ENCODE results near the gene CLUH.
"Not testable (repeated sequence)": the region's sequence is repeated elsewhere in the genome, so short reads cannot be mapped to it uniquely, and the experiment has no call there.

CLUH gene

DNA sequence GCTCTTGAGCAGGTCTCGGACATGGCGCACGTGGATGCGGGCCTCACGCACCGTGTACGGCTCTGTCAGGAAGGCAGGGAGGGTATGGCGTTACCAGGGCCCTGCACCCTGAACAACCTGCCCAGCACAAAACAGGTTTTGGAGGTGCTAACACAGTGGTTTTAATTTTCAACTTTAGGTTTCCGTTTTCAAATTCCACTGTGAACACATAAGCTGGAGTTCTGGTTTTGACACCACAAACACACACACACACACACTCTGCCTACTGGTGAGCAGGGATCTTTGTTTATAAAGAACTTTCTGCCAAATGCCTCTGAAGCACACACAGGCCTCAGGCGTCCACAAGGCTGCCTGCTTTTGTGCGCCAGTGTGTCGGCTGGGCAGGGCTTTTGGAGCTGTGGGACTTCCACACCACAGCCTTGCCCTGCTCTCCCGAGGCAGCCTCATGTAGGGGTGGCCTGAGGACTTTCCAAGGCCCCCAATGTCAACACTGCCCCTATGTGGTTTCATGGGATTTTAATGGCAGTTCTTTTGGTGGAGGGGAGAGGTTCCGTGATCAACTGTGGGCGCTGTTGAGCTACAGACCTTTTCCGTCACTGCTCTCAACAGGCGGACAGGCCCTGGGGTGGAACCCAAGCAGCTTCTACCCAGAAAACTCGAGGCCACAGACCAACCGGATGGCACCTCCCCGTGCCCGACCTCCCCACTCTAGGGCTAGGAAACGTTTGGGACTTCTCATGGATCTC, 9.4 kb downstream of the CLUH start:
- no peak for DNase-seq (ENCODE audit: low read depth)

DNA sequence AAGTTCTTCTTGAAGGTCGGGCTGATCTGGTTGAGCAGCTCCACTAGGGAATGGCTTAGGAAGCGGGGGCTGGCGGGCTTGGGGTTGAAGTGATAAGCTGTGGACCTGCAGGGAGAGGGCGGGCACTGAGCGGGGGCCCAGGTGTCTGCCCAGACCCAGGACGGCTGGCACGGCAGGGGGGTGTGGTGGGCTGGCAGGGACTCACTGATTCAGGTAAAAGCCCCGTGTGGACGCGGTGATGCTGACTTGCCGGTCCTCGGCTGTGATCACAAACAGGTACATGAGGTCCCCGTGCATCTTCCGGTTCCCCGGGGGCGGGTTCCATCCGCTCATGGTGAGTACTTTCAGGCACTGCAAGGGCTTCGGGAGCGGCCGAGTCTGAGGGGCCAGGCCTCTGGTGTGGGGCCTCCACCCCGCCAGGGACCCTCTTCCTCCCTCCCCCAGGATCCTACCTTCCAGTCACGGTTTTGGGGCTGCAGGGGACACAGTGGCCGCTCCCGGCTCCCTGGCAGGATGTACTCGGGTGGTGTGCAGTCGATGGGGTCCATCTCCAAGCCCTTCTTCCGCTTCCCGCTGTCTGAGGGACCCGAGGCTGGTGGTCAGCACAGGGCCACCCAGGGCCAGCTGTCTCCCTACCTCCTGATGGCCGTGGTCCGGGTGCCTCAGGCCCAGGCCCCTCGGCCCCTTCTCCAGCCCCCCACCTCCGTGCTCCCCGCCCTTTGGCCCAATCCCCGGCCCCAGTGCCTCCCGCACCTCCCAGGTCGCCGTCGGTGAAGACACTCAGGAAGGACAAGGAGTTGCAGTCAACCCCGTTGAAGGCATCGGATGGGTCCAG, 10.2 kb downstream of the CLUH start:
- no peak for DNase-seq (ENCODE audit: low read depth)

DNA sequence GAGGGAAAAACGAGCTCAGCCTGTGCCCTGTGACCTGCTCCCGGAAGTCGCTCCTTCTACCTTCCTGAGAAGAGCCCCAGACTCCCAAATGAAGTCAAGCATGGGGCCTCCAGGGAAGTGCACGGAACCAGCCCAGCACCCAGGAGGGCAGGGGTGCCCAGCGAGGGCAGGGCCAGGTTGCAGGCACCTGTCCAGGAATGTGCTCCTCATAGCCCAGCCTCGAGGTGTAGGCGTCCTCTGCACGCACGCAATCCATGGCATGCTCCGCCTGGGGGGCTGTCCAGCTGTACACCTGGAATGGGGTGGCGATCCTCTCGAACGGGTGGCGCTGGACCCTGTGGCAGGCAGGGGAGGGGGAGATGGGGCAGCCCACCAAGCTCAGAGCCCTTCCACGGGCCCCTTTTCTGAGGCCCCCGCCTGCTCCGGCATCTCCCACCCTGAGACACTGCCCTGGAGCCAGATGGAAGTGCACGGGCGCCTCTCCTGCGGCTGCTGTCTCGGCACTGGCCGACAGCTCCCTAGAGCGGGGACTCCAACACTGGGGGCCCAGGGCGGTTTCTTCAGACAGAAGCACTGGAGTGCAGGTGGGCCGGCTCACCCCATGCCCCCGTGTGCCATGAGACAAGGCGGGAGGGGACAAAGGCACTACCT, 10.9 kb downstream of the CLUH start:
- no peak for DNase-seq (ENCODE audit: low read depth)

DNA sequence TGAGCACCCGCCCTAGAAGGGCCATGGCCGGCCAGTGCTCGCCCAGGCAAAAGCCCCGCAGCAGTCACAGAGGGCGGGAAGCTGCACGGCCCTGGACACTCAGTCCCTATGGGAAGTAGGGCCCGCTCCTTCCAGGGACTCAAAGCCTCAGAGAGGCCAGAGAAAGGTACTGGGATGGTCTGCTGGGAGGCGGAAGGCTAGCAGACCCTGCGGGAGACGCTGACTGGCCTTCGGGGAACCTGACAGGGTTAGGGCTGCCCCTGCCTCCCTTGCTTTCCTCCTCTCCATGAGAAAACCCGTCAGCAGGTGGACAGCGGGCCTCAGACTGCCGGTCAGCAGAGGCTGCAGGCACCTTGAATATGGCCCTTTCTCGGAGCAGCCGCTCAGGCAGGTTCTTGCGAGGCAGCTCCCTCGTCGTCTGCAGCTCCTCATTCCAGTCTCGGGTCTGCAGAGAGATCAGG, 11.5 kb downstream of the CLUH start:
- no peak for DNase-seq (ENCODE audit: low read depth)

DNA sequence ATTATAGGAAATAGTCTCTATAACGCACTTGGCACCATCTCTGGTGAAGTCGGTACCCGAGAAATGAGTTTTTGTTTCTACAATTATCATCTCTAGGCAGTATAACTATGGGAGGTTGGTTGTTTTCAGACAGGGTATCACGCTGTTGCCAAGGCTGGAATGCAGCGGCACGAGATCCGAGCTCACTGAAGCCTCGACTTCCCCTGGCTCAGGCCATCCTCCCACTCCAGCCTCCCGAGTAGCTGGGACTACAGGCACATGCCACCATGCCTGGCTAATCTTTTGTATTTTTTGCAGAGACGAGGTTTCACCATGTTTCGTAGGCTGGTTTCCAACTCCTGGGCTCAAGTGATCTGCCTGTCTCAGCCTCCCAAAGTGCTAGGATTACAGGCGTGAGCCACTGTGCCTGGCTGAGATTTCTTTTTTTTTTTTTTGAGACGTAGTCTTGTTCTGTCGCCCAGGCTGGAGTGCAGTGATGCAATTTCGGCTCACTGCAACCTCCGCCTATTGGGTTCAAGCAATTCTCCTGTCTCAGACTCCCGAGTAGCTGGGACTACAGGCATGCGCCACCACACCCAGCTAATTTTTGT, 12.3 kb downstream of the CLUH start:
- DNase-seq (ENCODE audit: low read depth) = not testable (repeated sequence)

DNA sequence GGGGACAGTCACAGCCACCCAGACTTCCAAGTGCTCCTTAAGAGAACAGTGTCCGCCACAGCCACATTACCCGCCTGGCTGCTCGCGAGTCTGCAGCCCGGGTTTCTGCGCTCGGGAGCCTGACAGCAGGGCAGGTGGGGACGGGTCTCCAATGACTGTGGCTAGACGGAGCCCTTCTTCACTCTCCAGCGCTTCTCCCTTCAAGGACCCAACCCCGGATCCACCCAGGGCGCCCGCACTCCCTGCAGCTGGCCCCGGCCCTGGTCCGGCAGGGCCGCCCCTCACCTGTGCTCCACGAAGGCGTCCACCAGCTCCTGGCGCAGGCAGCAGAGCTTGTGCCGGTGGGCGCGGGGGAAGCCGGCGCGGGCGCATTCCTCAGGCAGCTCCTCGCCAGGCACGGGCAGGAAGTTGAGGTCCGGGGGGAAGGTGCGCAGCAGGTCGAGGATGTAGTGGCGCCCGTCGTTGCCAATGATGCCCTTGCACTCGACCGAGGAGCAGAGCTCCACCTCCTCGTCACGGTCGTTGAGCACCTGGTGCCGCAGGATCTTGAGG, 13.9 kb downstream of the CLUH start:
- no peak for DNase-seq (ENCODE audit: low read depth)

DNA sequence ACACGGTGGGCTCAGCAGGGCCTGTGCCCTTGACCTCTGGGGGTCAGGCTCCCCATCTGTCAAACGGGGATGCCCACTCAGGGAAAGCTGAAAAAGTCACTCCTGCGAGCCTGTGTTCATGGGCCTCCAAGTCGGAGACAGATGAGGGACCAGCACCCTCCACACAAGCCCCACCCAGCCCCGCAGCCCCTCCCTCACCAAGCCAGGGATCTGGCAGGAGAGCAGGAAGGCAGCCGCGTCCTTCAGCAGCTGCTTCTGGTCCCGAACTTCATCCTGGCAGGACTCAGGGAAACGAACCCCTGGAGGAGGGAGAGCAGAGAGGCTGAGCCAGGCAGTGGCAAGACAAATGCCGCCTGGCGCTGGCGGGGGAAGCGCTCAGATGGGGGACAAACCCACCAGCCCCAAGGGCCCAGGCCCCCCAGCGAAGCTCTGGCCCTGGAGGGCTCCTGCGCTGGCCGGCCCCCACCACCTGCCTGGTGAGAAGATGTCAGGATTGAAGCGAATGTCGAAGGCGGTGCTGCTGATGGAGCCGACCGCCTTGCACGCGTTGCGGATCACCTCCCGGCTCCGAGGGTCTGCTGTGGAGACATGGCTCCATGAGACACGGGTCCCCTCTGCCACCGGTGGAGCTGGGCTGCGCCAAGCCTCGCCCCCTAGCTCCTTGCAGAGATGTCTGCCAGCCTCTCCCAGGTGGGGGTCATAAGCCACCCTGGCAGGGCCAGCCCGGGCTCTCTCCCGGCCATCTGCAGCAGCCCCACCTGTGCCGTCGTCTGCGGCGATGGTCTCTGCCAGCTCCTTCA, 15.4 kb downstream of the CLUH start:
- DNase-seq (ENCODE audit: low read depth) = no peak

DNA sequence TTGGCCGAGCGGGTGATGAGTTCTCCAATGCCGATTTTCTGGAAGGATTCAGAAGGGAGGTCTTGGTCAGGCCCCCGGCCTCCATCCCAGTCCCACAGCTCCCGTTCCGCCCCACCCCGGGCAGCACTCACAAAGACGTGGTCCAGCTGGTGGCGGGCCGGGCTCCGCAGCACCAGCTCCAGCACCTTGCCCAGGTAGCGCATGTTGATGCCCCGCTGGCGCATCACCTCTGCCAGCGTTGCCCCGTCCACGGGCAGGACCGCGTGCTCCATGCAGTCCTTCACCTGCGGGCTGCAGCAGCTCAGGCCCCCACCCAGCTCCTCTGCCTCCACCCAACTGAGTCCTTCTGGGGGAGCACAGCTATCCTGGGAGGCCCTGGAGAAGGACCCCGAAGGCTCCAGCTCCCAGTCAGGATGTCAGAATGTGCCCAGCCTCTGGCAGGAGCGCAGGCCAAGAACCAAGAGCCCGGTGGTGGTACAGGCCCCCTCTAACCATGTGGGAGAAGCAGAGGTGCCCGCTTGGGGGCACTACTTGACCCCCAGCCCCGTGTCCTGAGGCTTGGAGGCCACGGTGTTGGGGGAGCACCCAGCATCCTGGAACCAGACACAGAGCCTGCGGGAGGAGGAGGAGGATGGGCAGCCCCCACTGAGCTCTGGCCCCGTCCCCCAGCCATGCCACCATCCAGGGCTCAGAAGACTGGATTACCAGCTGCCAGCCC, 16.2 kb downstream of the CLUH start:
- no peak for DNase-seq (ENCODE audit: low read depth)

DNA sequence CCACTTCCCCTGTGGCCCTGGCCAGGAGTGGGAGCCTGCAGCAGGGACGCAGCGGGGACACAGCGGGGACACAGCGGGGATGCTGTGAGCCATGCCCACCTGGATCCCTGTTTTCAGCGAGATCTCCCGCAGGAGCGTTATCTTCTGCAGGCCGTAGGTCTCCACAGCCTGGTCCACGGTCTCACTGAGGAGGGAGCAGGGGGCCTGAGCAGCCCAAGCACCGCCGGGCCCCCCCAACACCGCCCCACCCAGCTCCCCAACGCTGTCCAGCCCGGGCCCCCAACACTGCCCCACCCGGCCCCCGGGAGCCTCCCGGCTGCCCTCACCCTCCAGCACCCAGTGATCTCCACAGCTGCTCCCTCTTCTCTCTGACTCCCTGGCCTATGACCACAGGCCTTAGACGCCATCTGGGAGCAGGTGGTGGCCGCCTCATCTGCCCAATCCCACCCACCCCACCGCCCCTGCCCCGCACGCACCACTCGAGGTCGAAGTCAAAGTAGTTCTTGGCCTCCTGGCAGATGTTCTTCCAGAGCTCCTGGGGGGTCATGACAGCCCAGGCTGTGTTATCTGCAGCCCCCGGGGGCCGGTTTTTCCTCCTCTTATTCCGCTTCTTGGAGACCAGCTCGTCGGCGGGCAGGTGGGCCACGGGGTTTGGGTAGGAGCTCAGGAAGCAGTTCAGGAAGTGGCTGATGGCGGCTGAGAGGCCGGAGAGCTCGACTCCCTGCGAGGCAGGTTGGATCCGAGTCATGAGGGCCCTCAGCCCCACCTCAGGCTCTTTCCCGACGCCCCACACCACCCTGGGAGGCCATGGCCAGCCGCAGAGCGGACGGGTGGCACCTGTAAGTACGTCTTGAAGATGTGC, 17.0 kb downstream of the CLUH start:
- no peak for DNase-seq (ENCODE audit: low read depth)

DNA sequence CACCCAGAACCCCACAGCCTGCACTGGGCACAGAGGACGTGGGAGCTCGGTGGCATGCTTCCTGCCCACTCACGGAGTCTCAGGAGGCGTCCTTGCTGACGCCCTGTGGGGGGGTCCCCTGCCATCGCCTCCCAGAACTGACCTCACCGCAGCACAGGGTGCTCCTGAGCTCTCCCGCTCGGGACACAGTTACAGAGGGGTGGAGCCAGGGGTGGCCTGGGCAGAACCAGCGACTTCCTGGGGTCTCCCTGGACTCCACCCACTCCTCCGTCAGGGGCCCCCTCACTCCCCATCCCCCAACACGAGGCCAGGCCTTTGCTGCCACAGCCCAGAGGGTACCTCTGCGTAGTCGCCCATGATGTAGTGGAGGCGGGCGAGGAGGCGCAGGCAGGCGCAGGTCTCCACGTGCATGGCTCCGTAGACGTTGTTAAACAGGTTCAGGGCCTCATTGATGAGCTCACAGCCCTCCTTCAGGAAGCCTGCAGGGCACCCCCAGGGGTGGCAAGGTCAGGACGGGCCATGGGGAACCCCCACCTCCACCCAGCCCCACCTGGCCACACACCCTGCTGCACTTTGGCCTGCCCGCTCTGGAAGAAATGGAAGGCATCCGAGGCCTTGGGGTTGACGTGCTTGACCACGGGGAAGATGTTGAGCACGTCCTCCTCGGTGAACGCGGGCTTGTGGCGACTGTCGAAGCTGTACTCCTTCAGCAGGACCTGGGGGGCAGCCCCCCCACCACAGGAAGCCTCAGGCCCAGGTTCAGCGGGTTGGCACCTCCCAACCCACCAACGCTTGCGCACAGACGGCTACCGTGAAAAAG, 17.8 kb downstream of the CLUH start:
- no peak for DNase-seq (ENCODE audit: low read depth)

DNA sequence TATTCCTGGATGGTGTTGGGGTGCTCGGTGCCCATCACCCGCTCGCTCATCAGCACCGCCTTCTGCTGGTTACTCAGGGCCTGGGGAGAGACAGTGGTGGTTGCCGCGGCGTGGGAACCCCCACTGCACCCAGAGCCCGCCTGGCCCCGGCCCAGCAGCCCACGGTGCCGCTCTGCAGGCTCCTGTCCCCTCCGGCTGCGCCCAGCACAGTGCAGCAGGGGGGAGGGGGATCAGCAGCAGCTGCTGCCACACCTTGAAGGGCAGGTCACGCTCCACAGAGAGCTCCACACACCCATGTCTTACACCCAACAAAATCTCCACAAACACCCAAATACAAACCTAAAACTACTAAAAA, 18.8 kb downstream of the CLUH start:
- no peak for DNase-seq (ENCODE audit: low read depth)

DNA sequence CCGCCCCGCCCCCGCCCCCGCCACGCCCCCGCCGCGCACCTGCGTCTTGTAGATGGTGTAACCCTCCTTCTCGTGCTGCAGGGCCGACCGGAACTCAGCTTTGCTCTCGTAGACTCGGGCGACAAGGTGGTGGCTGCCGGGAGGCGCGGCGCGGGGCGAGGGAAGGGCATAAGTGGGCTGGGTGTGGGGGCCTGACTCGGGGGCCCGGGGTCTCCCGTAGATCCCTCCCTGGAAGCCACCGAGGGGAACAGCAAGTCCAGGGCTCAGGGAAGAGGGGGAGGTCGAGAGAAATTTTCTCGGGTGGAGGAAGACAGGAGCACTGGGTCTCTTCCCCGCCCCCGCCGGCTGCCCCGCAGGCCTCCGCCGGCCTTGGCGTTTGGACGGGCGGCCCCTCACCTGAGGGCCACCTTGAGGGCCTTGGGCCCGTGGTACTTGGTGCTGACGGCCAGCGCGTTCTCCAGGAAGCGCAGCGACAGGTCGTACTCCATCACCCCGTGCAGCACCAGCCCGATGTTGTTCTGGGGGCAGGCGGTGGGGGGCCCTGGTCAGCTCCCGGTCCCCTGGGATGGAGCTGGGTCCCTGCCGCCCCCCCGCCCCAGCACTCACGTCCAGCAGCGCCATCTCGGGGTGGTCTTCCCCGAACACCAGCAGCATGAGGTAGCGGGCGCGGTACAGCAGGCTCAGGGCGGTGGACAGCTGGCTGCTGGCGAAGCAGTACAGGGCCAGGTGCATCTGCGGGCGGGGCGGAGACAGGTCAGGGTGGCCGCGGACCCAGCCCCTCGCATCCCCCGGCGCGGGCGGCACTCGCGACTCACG, 19.4 kb downstream of the CLUH start:
- DNase-seq (ENCODE audit: low read depth) = no peak

DNA sequence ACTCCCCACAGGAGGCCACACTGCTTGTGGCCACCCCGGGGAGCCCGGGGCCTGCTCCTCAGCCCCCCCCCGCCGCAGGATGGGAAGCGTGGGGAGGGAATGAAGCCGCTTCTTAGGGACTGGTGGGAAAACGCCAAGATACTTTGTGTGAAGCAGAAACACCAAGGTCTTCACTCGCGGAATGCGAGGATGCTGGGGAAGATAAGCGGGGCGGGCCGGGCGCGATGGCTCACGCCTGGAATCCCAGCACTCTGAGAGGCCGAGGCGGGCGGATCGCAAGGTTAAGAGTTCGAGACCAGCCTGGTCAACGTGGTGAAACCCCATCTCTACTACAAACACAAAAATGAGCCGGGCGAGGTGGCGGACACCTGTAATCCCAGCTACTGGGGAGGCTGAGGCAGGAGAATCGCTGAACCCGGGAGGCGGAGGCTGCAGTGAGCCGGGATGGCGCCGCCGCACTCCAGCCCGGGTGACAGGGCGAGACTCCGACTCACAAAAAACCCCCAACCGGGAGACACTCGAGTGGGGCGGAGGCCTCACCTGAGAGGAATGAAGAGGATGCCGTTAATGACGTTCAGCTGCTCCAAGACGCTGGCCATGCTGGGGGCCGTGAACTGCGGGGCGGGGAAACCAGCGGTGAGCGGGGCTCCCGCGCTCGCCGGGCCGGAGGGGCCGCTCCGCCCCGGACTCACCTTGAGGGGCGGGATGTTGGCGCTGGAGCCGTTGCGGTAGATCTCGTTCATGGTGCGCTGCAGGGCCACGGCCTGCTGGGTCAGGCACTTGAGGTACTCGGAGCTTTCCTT, 20.3 kb downstream of the CLUH start:
- no peak for DNase-seq (ENCODE audit: low read depth)

DNA sequence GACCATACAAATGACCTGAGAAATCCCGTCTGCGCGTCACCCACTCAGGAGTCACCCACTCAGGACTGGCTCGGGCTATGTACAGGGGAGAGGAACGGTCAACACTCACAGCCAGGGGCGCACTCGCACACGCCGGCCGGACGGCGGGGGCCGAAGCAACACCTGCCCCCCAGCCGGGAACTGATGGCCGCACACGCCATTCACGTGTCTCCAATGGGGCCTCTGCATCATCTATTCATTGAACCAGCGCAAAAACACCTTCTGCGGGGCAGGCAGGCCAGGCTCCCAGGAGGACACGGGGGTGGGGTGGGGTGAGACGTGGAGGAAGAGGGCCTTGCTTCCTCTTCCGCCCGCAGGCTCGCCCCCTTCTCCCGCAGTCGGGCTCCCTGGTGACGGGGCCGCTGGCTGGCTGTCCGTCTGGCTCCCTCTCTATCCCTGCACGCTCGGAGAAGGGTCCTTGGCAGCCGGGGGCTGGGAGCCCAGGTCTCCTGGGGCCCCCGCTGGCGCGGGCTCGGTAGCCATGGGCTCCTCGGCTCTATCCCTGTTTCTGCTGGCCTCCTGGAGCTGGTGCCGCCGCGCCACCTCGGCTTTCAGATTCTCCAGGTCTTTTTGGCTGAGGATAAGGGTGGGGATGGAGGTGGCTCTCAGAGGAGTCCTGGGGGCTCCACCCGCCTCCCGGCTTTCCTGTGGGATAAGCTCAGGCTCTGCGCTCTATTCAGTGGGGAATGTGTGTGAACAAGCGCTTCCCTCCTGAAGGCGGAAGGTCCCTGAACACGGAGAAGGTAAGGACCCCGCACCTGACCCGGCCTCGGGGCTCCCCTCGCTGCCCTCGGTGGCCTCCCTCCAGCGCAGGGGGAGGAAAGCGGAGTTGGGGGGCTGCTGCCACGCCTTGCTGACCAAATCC, 21.1 kb downstream of the CLUH start:
- DNase-seq (ENCODE audit: low read depth) = no peak

DNA sequence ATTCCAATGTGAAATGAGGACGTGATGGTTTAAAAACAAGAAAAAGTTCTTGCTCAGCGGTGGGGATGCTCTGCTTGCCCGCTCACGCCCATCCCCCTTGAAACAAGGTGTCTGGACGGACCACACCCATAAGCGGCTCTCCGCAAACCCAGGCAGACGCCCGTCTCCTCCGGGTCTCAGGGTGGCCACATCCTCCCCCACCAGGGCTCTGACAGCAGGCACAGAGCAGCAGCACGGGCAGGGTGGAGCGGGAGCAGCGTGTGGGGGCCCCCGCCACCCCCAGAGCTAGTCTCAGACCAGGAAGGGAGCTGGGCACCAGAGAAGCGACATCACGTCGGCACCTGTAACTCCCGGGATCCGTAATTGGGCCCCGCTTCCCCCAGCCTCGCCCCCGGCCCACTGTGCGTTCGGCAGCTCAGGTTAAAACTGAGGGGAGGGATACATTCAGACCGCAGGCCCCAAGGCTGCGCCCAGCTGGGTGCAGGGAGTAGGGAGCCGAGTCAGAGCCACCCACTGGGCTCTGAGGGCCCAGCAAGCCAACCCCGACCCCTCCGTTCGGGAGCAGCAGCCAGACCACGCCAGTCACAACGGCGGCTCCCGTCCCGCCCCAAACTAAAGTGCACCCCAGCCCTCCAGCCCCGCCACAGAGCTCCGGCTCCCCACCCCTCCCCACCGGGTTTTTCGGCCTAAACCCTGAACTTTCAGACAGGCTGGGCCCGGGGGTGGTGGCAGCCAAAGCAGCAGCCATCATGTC, 22.0 kb downstream of the CLUH start:
- DNase-seq (ENCODE audit: low read depth) = no peak

Data from amniotic epithelial cell (primary cell).